SK-N-SH (cell line): ENCODE data around the gene CSNK1E.

ENCODE experiments used
- CTCF ChIP-seq: fragments of 200-600 bp; sonication (generic); IDR thresholded peaks from 2 replicates; pipeline ENCODE4 v1.6.1; 2017; ENCODE audit warnings: antibody characterized with exemption, mild to moderate bottlenecking, moderate library complexity
- FOXM1 ChIP-seq: IDR thresholded peaks from 2 replicates; pipeline ENCODE4 v1.4.0; 2012; ENCODE audit warnings: low read depth, mild to moderate bottlenecking
- JUND ChIP-seq: IDR thresholded peaks from 2 replicates; pipeline ENCODE4 v1.4.0; 2012
- RAD21 ChIP-seq: IDR thresholded peaks from 2 replicates; pipeline ENCODE4 v1.6.1; 2012; ENCODE audit warnings: mild to moderate bottlenecking, low read length
- RFX5 ChIP-seq: IDR thresholded peaks from 2 replicates; pipeline ENCODE4 v1.6.1; 2012; ENCODE audit warnings: mild to moderate bottlenecking, improper control_type of control experiment, low read length
- SIN3A ChIP-seq: IDR thresholded peaks from 2 replicates; pipeline ENCODE4 v1.6.1; 2012; ENCODE audit warnings: low read depth, mild to moderate bottlenecking, low read length, moderate library complexity, borderline replicate concordance
- TAF1 ChIP-seq: IDR thresholded peaks from 2 replicates; pipeline ENCODE4 v1.6.1; 2012; ENCODE audit warnings: low read depth, mild to moderate bottlenecking, low read length, moderate library complexity, borderline replicate concordance
- YY1 ChIP-seq: IDR thresholded peaks from 2 replicates; pipeline ENCODE4 v1.4.0; 2012; ENCODE audit warnings: low read depth, mild to moderate bottlenecking

- no peak for TF ChIP-seq CTCF
- no peak for TF ChIP-seq YY1
- no peak for TF ChIP-seq FOXM1
- TF ChIP-seq RFX5: no peak
- TF ChIP-seq RAD21: no peak
- no peak for TF ChIP-seq TAF1
- no peak for TF ChIP-seq SIN3A
- TF ChIP-seq JUND: no peak
These were observed 33.5 kb upstream of the CSNK1E start for GRCh38 chr22:38350444-38351359.
